ENCODE measurements around the gene RUNX3. TPM values are rescaled to one million over a fixed set of nuclear protein-coding genes. Genes with fewer than 3 reads are reported as not detected.

Gene RUNX3
- polyA plus RNA-seq, 1 of the 3 experiments (the other 2 are of a cell fraction), result not detected

DNA sequence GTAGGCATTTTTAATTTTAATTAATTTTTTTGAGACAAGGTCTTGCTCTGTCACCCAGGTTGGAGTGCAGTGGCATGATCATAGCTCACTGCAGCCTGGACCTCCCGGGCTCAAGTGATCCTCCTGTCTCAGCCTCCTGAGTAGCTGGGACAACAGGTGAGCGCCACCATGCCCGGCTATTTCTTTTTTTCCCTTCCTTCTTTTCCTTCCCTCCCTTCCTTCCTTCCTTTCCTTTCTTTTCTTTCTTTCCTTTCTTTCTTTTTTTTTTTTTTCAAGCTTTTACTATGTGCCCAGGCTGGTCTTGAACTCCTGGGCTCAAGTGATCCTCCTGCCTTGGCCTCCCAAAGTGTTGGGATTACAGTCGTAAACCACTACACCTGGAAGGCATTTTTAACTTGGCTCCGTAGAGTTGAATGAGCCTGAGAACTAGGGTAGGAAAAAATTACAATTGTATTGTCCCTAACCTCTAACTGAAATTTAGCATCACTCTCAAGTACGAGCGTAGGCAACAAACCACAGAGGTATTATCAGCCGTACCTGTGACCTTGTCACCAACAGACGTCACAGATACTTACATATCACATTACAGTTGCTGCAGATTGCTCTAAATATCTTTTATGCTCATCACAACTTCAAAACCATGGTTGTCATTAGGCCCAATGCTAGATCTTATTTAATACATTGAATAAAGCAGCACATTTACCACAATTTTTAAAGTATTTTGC, 8.0 kb downstream of the RUNX3 start:
- ChIA-PET CTCF (interaction anchor here (0.6 to 3.0 kb wide), 3 partner anchors 10 to 352 kb away, joined by 3 to 12 read pairs (median 3); no protein-coding TSS in a partner anchor), POLR2A (no interaction called here)
- H3K9me3 ChIP-seq, result no peaks in the 10 kb centered on the region
- no peak overlapping the region for H2AFZ ChIP-seq (ENCODE audit: low read depth)
- 83% methylated on average over 9 of the region's 9 CpGs for WGBS (ENCODE audit: low lambda C conversion rate)
- no peak overlapping the region for H3K4me3 ChIP-seq (ENCODE audit: low read depth in 2 of 2, low read length in 1 of 2)
- TF ChIP-seq, protein P1, sequence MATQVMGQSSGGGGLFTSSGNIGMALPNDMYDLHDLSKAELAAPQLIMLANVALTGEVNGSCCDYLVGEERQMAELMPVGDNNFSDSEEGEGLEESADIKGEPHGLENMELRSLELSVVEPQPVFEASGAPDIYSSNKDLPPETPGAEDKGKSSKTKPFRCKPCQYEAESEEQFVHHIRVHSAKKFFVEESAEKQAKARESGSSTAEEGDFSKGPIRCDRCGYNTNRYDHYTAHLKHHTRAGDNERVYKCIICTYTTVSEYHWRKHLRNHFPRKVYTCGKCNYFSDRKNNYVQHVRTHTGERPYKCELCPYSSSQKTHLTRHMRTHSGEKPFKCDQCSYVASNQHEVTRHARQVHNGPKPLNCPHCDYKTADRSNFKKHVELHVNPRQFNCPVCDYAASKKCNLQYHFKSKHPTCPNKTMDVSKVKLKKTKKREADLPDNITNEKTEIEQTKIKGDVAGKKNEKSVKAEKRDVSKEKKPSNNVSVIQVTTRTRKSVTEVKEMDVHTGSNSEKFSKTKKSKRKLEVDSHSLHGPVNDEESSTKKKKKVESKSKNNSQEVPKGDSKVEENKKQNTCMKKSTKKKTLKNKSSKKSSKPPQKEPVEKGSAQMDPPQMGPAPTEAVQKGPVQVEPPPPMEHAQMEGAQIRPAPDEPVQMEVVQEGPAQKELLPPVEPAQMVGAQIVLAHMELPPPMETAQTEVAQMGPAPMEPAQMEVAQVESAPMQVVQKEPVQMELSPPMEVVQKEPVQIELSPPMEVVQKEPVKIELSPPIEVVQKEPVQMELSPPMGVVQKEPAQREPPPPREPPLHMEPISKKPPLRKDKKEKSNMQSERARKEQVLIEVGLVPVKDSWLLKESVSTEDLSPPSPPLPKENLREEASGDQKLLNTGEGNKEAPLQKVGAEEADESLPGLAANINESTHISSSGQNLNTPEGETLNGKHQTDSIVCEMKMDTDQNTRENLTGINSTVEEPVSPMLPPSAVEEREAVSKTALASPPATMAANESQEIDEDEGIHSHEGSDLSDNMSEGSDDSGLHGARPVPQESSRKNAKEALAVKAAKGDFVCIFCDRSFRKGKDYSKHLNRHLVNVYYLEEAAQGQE (IDR thresholded peaks at IDR 0.05; ENCODE audit: low read depth, low read length), result no peak
- TF ChIP-seq SIN3A (IDR thresholded peaks at IDR 0.05; ENCODE audit: borderline replicate concordance, low read depth, low read length) (no peak), RFX5 (IDR thresholded peaks at IDR 0.05; ENCODE audit: low read length) (no peak), CHD2 (IDR thresholded peaks at IDR 0.05; ENCODE audit: low read length, partially characterized antibody) (no peak)
- TF ChIP-seq, protein P2, sequence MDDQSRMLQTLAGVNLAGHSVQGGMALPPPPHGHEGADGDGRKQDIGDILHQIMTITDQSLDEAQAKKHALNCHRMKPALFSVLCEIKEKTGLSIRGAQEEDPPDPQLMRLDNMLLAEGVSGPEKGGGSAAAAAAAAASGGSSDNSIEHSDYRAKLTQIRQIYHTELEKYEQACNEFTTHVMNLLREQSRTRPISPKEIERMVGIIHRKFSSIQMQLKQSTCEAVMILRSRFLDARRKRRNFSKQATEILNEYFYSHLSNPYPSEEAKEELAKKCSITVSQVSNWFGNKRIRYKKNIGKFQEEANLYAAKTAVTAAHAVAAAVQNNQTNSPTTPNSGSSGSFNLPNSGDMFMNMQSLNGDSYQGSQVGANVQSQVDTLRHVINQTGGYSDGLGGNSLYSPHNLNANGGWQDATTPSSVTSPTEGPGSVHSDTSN (IDR thresholded peaks at IDR 0.05), result no peak
- H3K9ac ChIP-seq, result no peak overlapping the region
- no peak overlapping the region for H3K27ac ChIP-seq (ENCODE audit: low read depth in 2 of 2, low read length in 1 of 2)
- no peak for DNase-seq
- H3K4me1 ChIP-seq (ENCODE audit: control insufficient read depth in 1 of 2, insufficient read depth in 2 of 2, low read depth in 1 of 2, low read length in 1 of 2), result no peaks in the 10 kb centered on the region; a peak in 1 of 4 replicates
- H3K27me3 ChIP-seq (ENCODE audit: insufficient read depth), result peaks cover 39% of the 10 kb centered on the region
- no peaks in the 10 kb centered on the region for H3K79me2 ChIP-seq (ENCODE audit: insufficient read depth)
- no peak overlapping the region for H3K4me2 ChIP-seq
- no peaks in the 10 kb centered on the region for H4K20me1 ChIP-seq (ENCODE audit: insufficient read depth)
- no peaks in the 10 kb centered on the region for H3K9me2 ChIP-seq
- no peaks in the 10 kb centered on the region for H3K36me3 ChIP-seq (replicated peaks in 1 of 2; ENCODE audit: control insufficient read depth in 1 of 2, insufficient read depth in 2 of 2, low read length in 1 of 2)
- H3F3A ChIP-seq (replicated peaks; ENCODE audit: insufficient read depth), result peaks cover 4% of the 10 kb centered on the region

GRCh38 chr1:24921412-24921811, 8.7 kb downstream of the RUNX3 start:
- H3F3A ChIP-seq (replicated peaks; ENCODE audit: insufficient read depth), result peaks cover 4% of the 10 kb centered on the region
- no peak overlapping the region for H3K4me2 ChIP-seq
- no peak overlapping the region for H3K4me3 ChIP-seq (ENCODE audit: low read depth in 2 of 2, low read length in 1 of 2)
- no peaks in the 10 kb centered on the region for H3K9me2 ChIP-seq
- H3K27ac ChIP-seq (ENCODE audit: low read depth in 2 of 2, low read length in 1 of 2), result no peak overlapping the region
- H3K36me3 ChIP-seq (replicated peaks in 1 of 2; ENCODE audit: control insufficient read depth in 1 of 2, insufficient read depth in 2 of 2, low read length in 1 of 2), result no peaks in the 10 kb centered on the region
- no peaks in the 10 kb centered on the region for H3K9me3 ChIP-seq
- H4K20me1 ChIP-seq (ENCODE audit: insufficient read depth), result no peaks in the 10 kb centered on the region
- peaks cover 32% of the 10 kb centered on the region for H3K27me3 ChIP-seq (ENCODE audit: insufficient read depth)
- ChIA-PET POLR2A (no interaction called here), CTCF (interaction anchor here (3.0 kb wide), 1 partner anchor 11 kb away, joined by 12 read pairs; no protein-coding TSS in a partner anchor)
- H3K79me2 ChIP-seq (ENCODE audit: insufficient read depth), result no peaks in the 10 kb centered on the region
- H3K9ac ChIP-seq, result no peak overlapping the region
- no peaks in the 10 kb centered on the region; a peak in 1 of 4 replicates for H3K4me1 ChIP-seq (ENCODE audit: control insufficient read depth in 1 of 2, insufficient read depth in 2 of 2, low read depth in 1 of 2, low read length in 1 of 2)
- 26% methylated on average over 4 of the region's 6 CpGs for WGBS (ENCODE audit: low lambda C conversion rate)
- no peak overlapping the region for H2AFZ ChIP-seq (ENCODE audit: low read depth)
- DNase-seq, result no peak
- TF ChIP-seq GABPA (IDR thresholded peaks at IDR 0.05; ENCODE audit: low read depth) (no peak), TAF1 (IDR thresholded peaks at IDR 0.05; ENCODE audit: borderline replicate concordance, low read depth, low read length) (no peak), FOSL2 (IDR thresholded peaks at IDR 0.05; ENCODE audit: borderline replicate concordance, low read depth) (no peak), MEF2A (IDR thresholded peaks at IDR 0.05; ENCODE audit: borderline replicate concordance, low read depth) (no peak), EP300 (IDR thresholded peaks at IDR 0.05; ENCODE audit: borderline replicate concordance in 1 of 2, low read depth in 1 of 2, low read length in 1 of 2) (no peak), MXI1 (IDR thresholded peaks at IDR 0.05; ENCODE audit: low read depth, low read length) (no peak), JUND (IDR thresholded peaks at IDR 0.05) (no peak), EZH2phosphoT487 (IDR thresholded peaks at IDR 0.05; ENCODE audit: borderline replicate concordance, low read depth) (no peak), USF1 (IDR thresholded peaks at IDR 0.05; ENCODE audit: borderline replicate concordance, low read depth) (no peak), GATA2 (CRISPR knock-in tag; IDR thresholded peaks at IDR 0.05) (no peak), NRF1 (IDR thresholded peaks at IDR 0.05; ENCODE audit: low read depth, low read length) (no peak), TEAD4 (IDR thresholded peaks at IDR 0.05; ENCODE audit: borderline replicate concordance, insufficient read depth) (no peak), YY1 (IDR thresholded peaks at IDR 0.05; ENCODE audit: low read depth) (no peak), RAD21 (IDR thresholded peaks at IDR 0.05; ENCODE audit: low read length) (no peak), SIN3A (IDR thresholded peaks at IDR 0.05; ENCODE audit: borderline replicate concordance, low read depth, low read length) (no peak)
- TF ChIP-seq, protein P3, sequence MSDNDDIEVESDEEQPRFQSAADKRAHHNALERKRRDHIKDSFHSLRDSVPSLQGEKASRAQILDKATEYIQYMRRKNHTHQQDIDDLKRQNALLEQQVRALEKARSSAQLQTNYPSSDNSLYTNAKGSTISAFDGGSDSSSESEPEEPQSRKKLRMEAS (IDR thresholded peaks at IDR 0.05; ENCODE audit: low read depth), result no peak
- TF ChIP-seq, protein P2 (IDR thresholded peaks at IDR 0.05), result no peak
